GM23338 (cell line): ENCODE measurements around the gene ATP9B. TPM values are rescaled to one million over a fixed set of nuclear protein-coding genes. Genes with fewer than 3 reads are reported as not detected.

ENCODE experiments used
- ATAC-seq: fragments of 200-7000 bp; cut with Tn5 transposase; 3 replicates; pipeline ENCODE4 v1.9.1; 2020
- DNase-seq: peaks from one replicate; pipeline ENCODE4 v3.0.0-alpha.2; 2015; ENCODE audit warnings: low spot score
- H2AFZ ChIP-seq: fragments of 200-600 bp; sonication (generic); 2 replicates; pipeline ENCODE4 v1.8.0; 2016; ENCODE audit warnings: antibody characterized with exemption, mild to moderate bottlenecking, moderate library complexity
- H3F3A ChIP-seq: fragments of 200-600 bp; sonication (generic); replicated peaks from 2 replicates; pipeline ENCODE4 v1.8.0; 2017; ENCODE audit warnings: antibody characterized with exemption, mixed run types, low read depth
- H3K27ac ChIP-seq: fragments of 200-600 bp; sonication (generic); 2 replicates; pipeline ENCODE4 v1.6.1; 2016; ENCODE audit warnings: low read depth
- H3K27me3 ChIP-seq: fragments of 200-600 bp; sonication (generic); 2 replicates; pipeline ENCODE4 v1.8.0; 2016; ENCODE audit warnings: mild to moderate bottlenecking, mixed run types, moderate library complexity; ENCODE audit not compliant: insufficient read depth
- H3K36me3 ChIP-seq: fragments of 200-600 bp; sonication (generic); 2 replicates; pipeline ENCODE4 v1.8.0; 2016; ENCODE audit warnings: mild to moderate bottlenecking; ENCODE audit not compliant: insufficient read depth
- H3K4me1 ChIP-seq: fragments of 200-600 bp; sonication (generic); 2 replicates; pipeline ENCODE4 v1.8.0; 2016; ENCODE audit warnings: mild to moderate bottlenecking, moderate library complexity; ENCODE audit not compliant: insufficient read depth
- H3K4me2 ChIP-seq: fragments of 200-600 bp; sonication (generic); 2 replicates; pipeline ENCODE4 v1.7.1; 2017; ENCODE audit warnings: mixed run types
- H3K4me3 ChIP-seq: fragments of 200-600 bp; sonication (generic); 2 replicates; pipeline ENCODE4 v1.6.1; 2016; ENCODE audit warnings: mixed run types
- H3K79me2 ChIP-seq: fragments of 200-600 bp; sonication (generic); replicated peaks from 2 replicates; pipeline ENCODE4 v1.8.0; 2017; ENCODE audit warnings: mild to moderate bottlenecking; ENCODE audit not compliant: insufficient read depth
- H3K9me2 ChIP-seq: fragments of 200-600 bp; sonication (generic); 2 replicates; pipeline ENCODE4 v1.8.0; 2017; ENCODE audit not compliant: insufficient read depth
- H4K20me1 ChIP-seq: fragments of 200-600 bp; sonication (generic); replicated peaks from 2 replicates; pipeline ENCODE4 v1.8.0; 2017; ENCODE audit warnings: mild to moderate bottlenecking; ENCODE audit not compliant: insufficient read depth
- H3K27ac Mint-ChIP-seq: 2 replicates; pipeline ENCODE4 v1.8.0; 2020; ENCODE audit warnings: inconsistent platforms, mild to moderate bottlenecking, moderate library complexity, mixed read lengths
- H3K27me3 Mint-ChIP-seq: 3 replicates; pipeline ENCODE4 v1.8.0; 2022; ENCODE audit warnings: low read depth, mild to moderate bottlenecking, moderate library complexity, mixed read lengths, inconsistent platforms; ENCODE audit not compliant: insufficient read depth, poor library complexity
- H3K36me3 Mint-ChIP-seq: 3 replicates; pipeline ENCODE4 v1.8.0; 2021; ENCODE audit warnings: low read depth, mild to moderate bottlenecking, inconsistent platforms, moderate library complexity, mixed read lengths
- H3K4me1 Mint-ChIP-seq: 3 replicates; pipeline ENCODE4 v1.8.0; 2020; ENCODE audit warnings: mild to moderate bottlenecking, inconsistent platforms, mixed read lengths
- H3K4me3 Mint-ChIP-seq: 3 replicates; pipeline ENCODE4 v1.8.0; 2021; ENCODE audit warnings: moderate library complexity, mild to moderate bottlenecking, inconsistent platforms, mixed read lengths
- H3K9me3 Mint-ChIP-seq: 3 replicates; pipeline ENCODE4 v1.8.0; 2020; ENCODE audit warnings: moderate library complexity, mild to moderate bottlenecking, inconsistent platforms, mixed read lengths
- CTCF ChIP-seq, 2 experiments: fragments of 200-600 bp in 1 of 2; sonication (generic) in 1 of 2; conservative IDR thresholded peaks; 2 replicates each; pipeline versions ENCODE4 v1.5.1 to v1.6.1; 2016 to 2017; ENCODE audit warnings: antibody characterized with exemption in 2 of 2, low read depth in 2 of 2, mild to moderate bottlenecking in 2 of 2, moderate library complexity in 1 of 2
- JUNB ChIP-seq: IDR thresholded peaks from one replicate; pipeline ENCODE4 v1.6.1; 2016; ENCODE audit warnings: antibody characterized with exemption; ENCODE audit not compliant: unreplicated experiment
- ZNF114 ChIP-seq: fragments of 250-450 bp; sonication (Bioruptor Pico); IDR thresholded peaks from 2 replicates; pipeline ENCODE4 v1.5.0; 2020; ENCODE audit warnings: mild to moderate bottlenecking, moderate library complexity
- ZNF331 ChIP-seq: fragments of 250-450 bp; sonication (Bioruptor Pico); IDR thresholded peaks from 2 replicates; pipeline ENCODE4 v1.5.0; 2020; ENCODE audit warnings: low read depth, mild to moderate bottlenecking, moderate library complexity
- ZNF462 ChIP-seq: fragments of 250-450 bp; sonication (Bioruptor Pico); IDR thresholded peaks from 2 replicates; pipeline ENCODE4 v1.5.0; 2020; ENCODE audit warnings: mild to moderate bottlenecking, moderate library complexity
- polyA plus RNA-seq: library from polyadenylated mRNA; unstranded; fragments of >200 nt; fragmentation: Nextera tagmentation; extraction: Ambion mirVana; gene quantifications from 2 replicates; pipeline ENCODE4 v1.2.1, GENCODE V29; 2016
- total RNA-seq: library from RNA; depleted of rRNA; stranded (reverse); fragments of >200 nt; shearing (Covaris generic); gene quantifications from 2 replicates; pipeline ENCODE4 v1.2.3, GENCODE V29; 2014

ATP9B gene
- total and polyA plus RNA-seq, 2 experiments from 2014 or later = 14.2 to 25.6 TPM

GRCh38 chr18:79136742-79137141, 67.5 kb downstream of the ATP9B start:
- H3K4me1 Mint-ChIP-seq = no peaks in the 10 kb centered on the region
- DNase-seq = peak; percentile 29
- H3K27me3 ChIP-seq = no peaks in the 10 kb centered on the region
- H3K4me2 ChIP-seq = no peak overlapping the region
- no peaks in the 10 kb centered on the region; the same call in 2 of the 3 replicates for H3K36me3 Mint-ChIP-seq
- no peaks in the 10 kb centered on the region for H3K9me2 ChIP-seq
- H3K27ac ChIP-seq = no peak overlapping the region
- TF ChIP-seq ZNF331 (CRISPR knock-in tag) (no peak), ZNF462 (CRISPR knock-in tag) (no peak), CTCF (conservative IDR thresholded peaks at IDR 0.05; ENCODE audit: low read depth in 2 of 2) (no peak; a peak in 1 of 4 replicates), ZNF114 (CRISPR knock-in tag) (no peak), JUNB (no peak)
- H3K4me3 ChIP-seq = no peak overlapping the region
- H3K4me3 Mint-ChIP-seq = no peak overlapping the region
- peak; percentile 61 for ATAC-seq
- H2AFZ ChIP-seq = no peak overlapping the region
- peaks cover 3% of the 10 kb centered on the region; the same call in 1 of the 2 replicates for H4K20me1 ChIP-seq
- H3K27ac Mint-ChIP-seq = no peak overlapping the region; the same call in 1 of the 2 replicates
- H3K27me3 Mint-ChIP-seq = peaks cover 3% of the 10 kb centered on the region
- H3K4me1 ChIP-seq = no peaks in the 10 kb centered on the region
- no peaks in the 10 kb centered on the region for H3K9me3 Mint-ChIP-seq
- H3K36me3 ChIP-seq = no peaks in the 10 kb centered on the region
- no peaks in the 10 kb centered on the region for H3F3A ChIP-seq
- H3K79me2 ChIP-seq = no peaks in the 10 kb centered on the region; the same call in 1 of the 2 replicates
